Pancreas (tissue), 10 donors: ENCODE data around the gene RGS3. TPM values are rescaled to one million over a fixed set of nuclear protein-coding genes. Genes with fewer than 3 reads are reported as not detected.

Experiments used
- ATAC-seq, 4 donors: fragments of 200-7000 bp; cut with Tn5 transposase; one replicate each; pipeline versions ENCODE4 v1.8.0 to v1.9.1; 2020; ENCODE audit warnings: mild to moderate bottlenecking in 4 of 4, moderate library complexity in 4 of 4
- DNase-seq, 6 donors: peaks; one replicate each; pipeline ENCODE4 v3.0.0-alpha.2; 2020
- FAIRE-seq: peaks from 2 replicates; lab custom pipeline; 2012; peaks lifted over from hg19 to GRCh38; lab: Jason Lieb, UNC
- H3K27ac ChIP-seq, 4 donors: fragments of 200-600 bp; sonication (generic); 1 replicate in 3 of 4; 2 replicates in 1 of 4; pipeline versions ENCODE4 v1.5.0 to v1.8.0; 2020
- H3K27me3 ChIP-seq, 4 donors: fragments of 200-600 bp; one replicate each; pipeline ENCODE4 v1.8.0; 2021
- H3K36me3 ChIP-seq, 3 donors: fragments of 200-600 bp; sonication (generic) in 1 of 3; one replicate each; pipeline versions ENCODE4 v1.5.0 to v1.8.0; 2020 to 2021
- H3K4me1 ChIP-seq, 3 donors: fragments of 200-600 bp; one replicate each; pipeline ENCODE4 v1.8.0; 2021
- H3K4me3 ChIP-seq, 4 donors: fragments of 200-600 bp; sonication (generic) in 2 of 4; one replicate each; pipeline versions ENCODE4 v1.5.0 to v1.8.0; 2020 to 2021
- H3K9me3 ChIP-seq, 4 donors: fragments of 200-600 bp; one replicate each; pipeline ENCODE4 v1.8.0; 2021
- CTCF ChIP-seq, 4 donors: fragments of 200-600 bp; sonication (generic) in 3 of 4; IDR thresholded peaks; one replicate each; pipeline versions ENCODE4 v1.5.0 to v1.8.0; 2021; ENCODE audit warnings: antibody characterized with exemption in 4 of 4
- WGBS, 2 donors: extraction: QIAGEN DNeasy Blood & Tissue Kit; methylation state at CpG; one replicate each; pipeline ENCODE4 v1.1.7; 2013; 5-methylcytosine and 5-hydroxymethylcytosine counted together
- intact Hi-C, 3 donors: fragments of 100-400 bp; cut with DNase I; formaldehyde crosslinking; loops; one replicate each; pipeline versions ENCODE4 v1.11.1 to v1.14.2; 2022
- polyA plus RNA-seq, 2 donors: library from polyadenylated mRNA; stranded (reverse); fragments of 200-250 nt; gene quantifications; one replicate each; pipeline ENCODE4 v1.2.3, GENCODE V29; 2013
- total RNA-seq, 6 donors: library from RNA; stranded (reverse); fragmentation: NEBNext Ultra II Directional in 4 of 6; extraction: Animal tissue kit (Norgen Biotek cat#: 25700) in 4 of 6; gene quantifications; one replicate each; pipeline versions ENCODE4 v1.2.1 to v1.2.4, GENCODE V29; 2021 to 2023
- donor health status: healthy with polysubstance abuse.
- donor health status: DM: no; HTN: no; CAD: no; lungs with moderate emphysema.
- donor health status: DM: no; HTN: no; CAD: no.
- donor health status: control.
- donor health status: control.
- donor health status: Bipolar disorder and iron deficiency.
- donor health status: DM: yes; HTN: yes; CAD: no.
- donor health status: DM: no; HTN: no; CAD: no.
- donor health status: DM: no; HTN: no; CAD: no.
- donor health status: DM: yes; HTN: yes; CAD: no.

RGS3 gene
- total and polyA plus RNA-seq, 8 donors = 18.3 to 55.3 (median 32.6) TPM

DNA sequence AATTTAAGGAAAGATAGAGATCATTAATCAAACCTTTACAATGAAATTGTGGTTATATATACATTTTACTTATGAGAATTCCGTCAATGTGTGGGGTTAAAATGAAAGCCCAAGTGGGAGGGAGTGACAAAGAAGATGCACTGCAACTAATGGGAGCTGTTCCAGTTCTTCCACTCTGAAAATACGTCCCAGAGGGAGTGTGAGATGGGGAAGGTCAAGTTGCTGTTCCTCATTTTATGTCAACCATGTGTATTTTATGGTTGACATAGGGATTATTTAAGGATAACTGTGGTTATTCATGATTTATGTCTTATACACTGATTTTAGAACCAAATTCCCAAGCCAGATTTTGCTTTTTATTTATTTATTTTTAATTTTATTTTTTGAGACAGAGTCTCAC is 14.2 kb upstream of the RGS3 start:
- Histone ChIP-seq H3K27ac (no peak overlapping the region), H3K27me3 (no peaks in the 10 kb centered on the region), H3K36me3 (no peaks in the 10 kb centered on the region), H3K4me1 (no peaks in the 10 kb centered on the region), H3K4me3 (no peak overlapping the region), H3K9me3 (no peaks in the 10 kb centered on the region)
- ATAC-seq (no peak), FAIRE-seq (no peak), DNase-seq (no peak)
- no peak for TF ChIP-seq CTCF (IDR thresholded peaks at IDR 0.05)
- 61 to 71% methylated on average over 2 of the region's 2 CpGs for WGBS, 2 donors
- intact Hi-C loops = loop anchor here (5.0 to 10.0 kb wide), 3 partner anchors 138 to 205 kb away; no protein-coding TSS in a partner anchor

DNA sequence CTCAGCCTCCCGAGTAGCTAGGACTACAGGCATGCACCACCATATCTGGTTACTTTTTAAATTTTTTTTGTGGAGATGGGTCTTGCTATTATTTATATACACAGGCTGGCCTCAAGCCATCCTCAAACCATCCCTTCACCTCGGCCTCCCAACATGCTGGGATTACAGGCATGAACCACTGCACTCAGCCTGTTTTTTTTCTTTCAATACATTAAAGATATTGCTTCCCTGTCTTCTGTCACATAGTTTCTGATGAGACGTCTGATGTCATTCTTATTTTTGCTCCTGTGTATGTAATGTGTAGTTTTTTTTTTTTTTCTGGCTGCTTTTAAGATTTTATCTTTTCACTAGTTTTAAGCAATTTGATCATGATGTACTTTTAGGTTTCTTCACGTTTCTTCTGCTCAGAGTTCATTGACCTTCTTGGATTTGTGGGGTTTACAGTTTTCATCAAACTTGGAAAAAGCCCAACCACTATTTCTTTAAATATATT is 11.4 kb upstream of the RGS3 start:
- Histone ChIP-seq H3K4me3 (no peak overlapping the region), H3K4me1 (peaks cover 9 to 19% (median 18%) of the 10 kb centered on the region in 3 donors), H3K36me3 (no peaks in the 10 kb centered on the region), H3K27me3 (no peaks in the 10 kb centered on the region), H3K9me3 (no peaks in the 10 kb centered on the region), H3K27ac (no peak overlapping the region)
- 77 to 81% methylated on average over 4 of the region's 4 CpGs for WGBS, 2 donors
- intact Hi-C loops = no loop called here
- no peak for FAIRE-seq
- DNase-seq = no peak
- no peak for TF ChIP-seq CTCF (IDR thresholded peaks at IDR 0.05)
- no peak for ATAC-seq

DNA sequence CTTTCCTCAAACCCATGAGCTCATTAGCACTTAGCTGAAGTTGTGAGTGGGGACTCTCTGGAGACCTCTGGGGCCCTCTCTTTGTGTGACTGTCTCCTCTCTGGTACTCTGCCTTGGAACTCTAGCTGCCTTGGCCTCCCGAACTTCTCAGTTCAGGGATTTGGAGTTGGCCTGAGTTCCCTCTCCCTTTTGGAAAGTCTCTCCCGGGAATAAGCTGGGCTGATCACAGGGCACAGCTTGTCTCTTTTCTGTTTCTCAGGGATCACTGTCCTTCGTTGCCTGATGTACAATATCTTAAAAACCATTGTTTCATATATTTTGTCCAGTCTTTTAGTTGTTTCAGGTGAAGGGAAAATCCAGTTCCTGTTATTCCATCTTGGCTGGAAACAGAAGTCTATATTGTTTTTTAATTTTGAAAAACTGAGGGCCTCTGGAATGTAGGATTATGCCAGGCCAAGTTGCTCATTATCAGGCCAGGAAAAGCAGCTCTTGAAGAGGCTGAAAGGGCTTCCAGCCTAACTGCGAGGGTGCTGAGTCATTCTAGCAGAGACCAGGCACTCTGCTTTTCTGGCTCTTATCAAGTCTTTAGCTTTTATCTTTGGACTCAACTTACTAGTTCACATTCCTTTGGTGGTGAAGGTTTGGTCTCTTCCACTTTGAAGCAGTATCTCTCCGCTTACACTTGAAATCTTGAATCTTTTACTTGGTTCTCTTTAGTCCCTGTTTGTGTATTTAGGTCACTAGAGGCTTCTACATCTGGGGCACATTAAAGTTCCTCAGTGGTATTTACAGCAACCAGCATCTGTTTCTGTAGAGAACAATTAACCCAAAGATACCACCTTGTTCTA is 8.4 kb upstream of the RGS3 start:
- intact Hi-C loops = no loop called here
- TF ChIP-seq CTCF (IDR thresholded peaks at IDR 0.05) = no peak
- no peaks in the 10 kb centered on the region for H3K9me3 ChIP-seq
- no peak overlapping the region for H3K4me3 ChIP-seq
- peaks cover 9 to 19% (median 18%) of the 10 kb centered on the region in 3 donors for H3K4me1 ChIP-seq
- ATAC-seq = peak; percentile 88 to 97 (median 96)
- peak in 3 of 6 donors; percentile 43 to 64 (median 48) for DNase-seq
- H3K27me3 ChIP-seq = no peaks in the 10 kb centered on the region
- H3K36me3 ChIP-seq = no peaks in the 10 kb centered on the region
- peak overlapping the region; percentile 39 to 74 (median 60) for H3K27ac ChIP-seq
- FAIRE-seq = no peak
- WGBS, 2 donors = 34% methylated on average over 5 of the region's 5 CpGs

DNA sequence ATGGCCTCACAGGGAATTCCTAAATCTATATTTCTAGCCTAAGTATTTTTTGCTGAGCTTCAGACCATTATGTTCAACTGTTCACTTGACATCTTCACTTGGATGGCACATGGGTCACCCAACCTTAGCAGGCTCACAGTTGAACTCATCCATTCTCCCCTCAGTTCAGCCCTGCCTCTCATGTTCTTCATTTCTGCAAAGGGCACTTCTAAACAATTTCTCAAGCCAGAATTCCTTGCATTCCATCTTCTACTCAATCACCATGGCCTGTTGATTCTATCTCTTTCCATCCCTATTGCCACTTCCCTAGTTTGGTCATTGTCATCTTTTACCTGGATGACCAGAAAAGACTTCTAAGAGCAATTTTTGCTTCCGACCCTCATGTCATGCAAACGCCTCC is 7.3 kb upstream of the RGS3 start:
- DNase-seq (no peak), FAIRE-seq (no peak), ATAC-seq (no peak)
- no peaks in the 10 kb centered on the region for H3K36me3 ChIP-seq
- 92 to 98% methylated on average over 2 of the region's 2 CpGs for WGBS, 2 donors
- peaks cover 9 to 19% (median 18%) of the 10 kb centered on the region in 3 donors for H3K4me1 ChIP-seq
- H3K27ac ChIP-seq = peak overlapping the region in 2 of 4 donors; percentile 39 to 74
- no peak overlapping the region for H3K4me3 ChIP-seq
- H3K9me3 ChIP-seq = no peaks in the 10 kb centered on the region
- no peaks in the 10 kb centered on the region for H3K27me3 ChIP-seq
- TF ChIP-seq CTCF (IDR thresholded peaks at IDR 0.05) = no peak
- intact Hi-C loops = no loop called here

DNA sequence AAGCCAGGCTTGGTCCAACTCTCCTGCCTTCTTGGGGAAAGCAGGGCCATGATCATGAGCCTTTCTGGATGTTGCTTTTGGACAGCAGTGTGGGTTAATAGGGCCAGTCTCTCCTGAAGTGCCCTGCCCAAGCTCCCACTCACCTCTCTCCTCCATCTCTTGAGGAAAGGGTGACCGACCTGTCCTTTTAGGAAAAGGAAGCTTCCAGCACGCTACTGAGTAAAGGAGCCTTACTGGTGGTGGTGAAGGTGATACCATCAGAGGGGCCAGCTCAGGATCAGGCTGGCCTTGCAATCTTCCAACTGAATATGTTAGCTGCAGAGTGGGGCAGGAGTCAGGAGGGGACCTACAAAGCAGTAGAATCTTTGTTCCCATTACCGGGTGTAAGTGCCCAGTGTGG is 2.2 kb upstream of the RGS3 start:
- ATAC-seq (no peak), DNase-seq (no peak), FAIRE-seq (no peak)
- 77 to 97% methylated on average over 3 of the region's 3 CpGs for WGBS, 2 donors
- Histone ChIP-seq H3K27ac (no peak overlapping the region), H3K27me3 (no peaks in the 10 kb centered on the region), H3K9me3 (no peaks in the 10 kb centered on the region), H3K4me1 (peaks cover 5 to 7% (median 6%) of the 10 kb centered on the region in 3 donors), H3K4me3 (no peak overlapping the region), H3K36me3 (no peaks in the 10 kb centered on the region)
- intact Hi-C loops = no loop called here
- no peak for TF ChIP-seq CTCF (IDR thresholded peaks at IDR 0.05)
